MCF 10A (cell line): ENCODE data around the gene S100PBP. TPM values are rescaled to one million over a fixed set of nuclear protein-coding genes. Genes with fewer than 3 reads are reported as not detected.

Experiments
- BruUV-seq: library from RNA; stranded (reverse); fragments of 400-500 nt; replicated peaks from 2 replicates; lab custom pipeline; 2021; lab: Mats Ljungman, UMichigan
- CTCF ChIA-PET: fragments of 300-600 bp; sonication (Branson Sonifier 250); formaldehyde crosslinking; extraction: SDS; loops from one replicate; lab custom pipeline; 2021; ENCODE audit warnings: antibody characterized with exemption, inconsistent platforms; lab: Yijun Ruan, JAX
- POLR2A ChIA-PET: fragments of 300-600, 350-650 bp; sonication (Branson Sonifier 250); formaldehyde crosslinking; extraction: SDS; loops from one replicate; lab custom pipeline; 2020; ENCODE audit warnings: antibody characterized with exemption, inconsistent platforms; lab: Yijun Ruan, JAX
- DNase-seq: peaks from one replicate; pipeline ENCODE4 v3.0.0-alpha.2; 2018; ENCODE audit not compliant: unreplicated experiment
- H3K27ac Mint-ChIP-seq: one replicate; pipeline ENCODE4 v1.8.0; 2022; ENCODE audit warnings: mild to moderate bottlenecking, low read depth, mixed read lengths; ENCODE audit not compliant: unreplicated experiment
- H3K27me3 Mint-ChIP-seq: one replicate; pipeline ENCODE4 v1.8.0; 2022; ENCODE audit warnings: mixed read lengths; ENCODE audit not compliant: insufficient read depth, unreplicated experiment
- H3K36me3 Mint-ChIP-seq: one replicate; pipeline ENCODE4 v1.8.0; 2022; ENCODE audit warnings: mild to moderate bottlenecking, moderate library complexity, mixed read lengths; ENCODE audit not compliant: insufficient read depth, unreplicated experiment
- H3K4me1 Mint-ChIP-seq: one replicate; pipeline ENCODE4 v1.8.0; 2022; ENCODE audit warnings: mixed read lengths; ENCODE audit not compliant: insufficient read depth, unreplicated experiment
- H3K4me3 Mint-ChIP-seq: one replicate; pipeline ENCODE4 v1.8.0; 2022; ENCODE audit warnings: mild to moderate bottlenecking, moderate library complexity, mixed read lengths; ENCODE audit not compliant: unreplicated experiment
- H3K9me3 Mint-ChIP-seq: one replicate; pipeline ENCODE4 v1.8.0; 2022; ENCODE audit warnings: mixed read lengths; ENCODE audit not compliant: unreplicated experiment
- intact Hi-C: fragments of 100-400 bp; cut with micrococcal nuclease; formaldehyde crosslinking; loops from 2 replicates; pipeline ENCODE4 v1.14.1; 2022
- total RNA-seq: library from RNA; stranded (reverse); gene quantifications from 2 replicates; pipeline ENCODE4 v1.2.3, GENCODE V29; 2022
- TF ChIP-seq, protein P1 (sequence below): fragments of 200-600 bp; IDR thresholded peaks from one replicate; pipeline ENCODE4 v1.8.0; 2022; ENCODE audit warnings: antibody characterized with exemption, mild to moderate bottlenecking; ENCODE audit not compliant: unreplicated experiment

Gene S100PBP
- total RNA-seq, 1 experiment from 2014 or later = 24.4 TPM

DNA sequence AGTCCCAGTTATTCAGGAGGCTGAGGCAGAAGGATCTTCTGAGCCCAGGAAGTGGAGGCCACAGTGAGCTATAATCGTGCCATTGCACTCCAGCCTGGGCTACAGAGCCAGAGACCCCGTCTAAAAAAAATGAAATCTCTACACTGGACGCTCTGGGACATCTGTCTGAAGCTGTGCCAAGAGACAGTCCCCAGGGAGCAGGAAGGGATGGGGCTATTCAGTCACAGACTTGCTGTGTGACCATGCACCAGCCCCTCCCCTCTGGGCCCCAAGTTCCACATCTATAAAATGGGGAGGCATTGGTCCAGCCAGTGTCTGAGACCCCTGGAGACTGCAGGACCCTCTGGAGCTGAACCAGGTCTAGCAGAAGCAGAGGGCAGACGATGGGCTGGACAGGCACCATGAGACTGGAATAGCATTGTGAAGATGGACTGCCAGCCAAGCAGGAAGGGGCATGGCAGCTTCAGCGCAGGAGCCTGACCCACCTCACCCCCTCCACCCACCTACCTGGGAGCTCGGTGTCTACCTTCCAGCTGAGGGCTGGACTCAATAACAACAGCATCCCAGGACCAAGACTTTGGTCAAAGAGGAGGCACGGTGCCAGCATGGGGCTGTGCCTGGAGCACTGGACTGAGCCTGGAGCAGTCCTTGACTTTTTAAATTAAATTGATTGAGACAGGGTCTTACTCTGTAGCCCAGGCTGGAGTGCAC lies 82.3 kb downstream of the S100PBP start:
- H3K36me3 Mint-ChIP-seq = no peaks in the 10 kb centered on the region
- H3K4me1 Mint-ChIP-seq = no peaks in the 10 kb centered on the region
- intact Hi-C loops = no loop called here
- TF ChIP-seq, protein P1, sequence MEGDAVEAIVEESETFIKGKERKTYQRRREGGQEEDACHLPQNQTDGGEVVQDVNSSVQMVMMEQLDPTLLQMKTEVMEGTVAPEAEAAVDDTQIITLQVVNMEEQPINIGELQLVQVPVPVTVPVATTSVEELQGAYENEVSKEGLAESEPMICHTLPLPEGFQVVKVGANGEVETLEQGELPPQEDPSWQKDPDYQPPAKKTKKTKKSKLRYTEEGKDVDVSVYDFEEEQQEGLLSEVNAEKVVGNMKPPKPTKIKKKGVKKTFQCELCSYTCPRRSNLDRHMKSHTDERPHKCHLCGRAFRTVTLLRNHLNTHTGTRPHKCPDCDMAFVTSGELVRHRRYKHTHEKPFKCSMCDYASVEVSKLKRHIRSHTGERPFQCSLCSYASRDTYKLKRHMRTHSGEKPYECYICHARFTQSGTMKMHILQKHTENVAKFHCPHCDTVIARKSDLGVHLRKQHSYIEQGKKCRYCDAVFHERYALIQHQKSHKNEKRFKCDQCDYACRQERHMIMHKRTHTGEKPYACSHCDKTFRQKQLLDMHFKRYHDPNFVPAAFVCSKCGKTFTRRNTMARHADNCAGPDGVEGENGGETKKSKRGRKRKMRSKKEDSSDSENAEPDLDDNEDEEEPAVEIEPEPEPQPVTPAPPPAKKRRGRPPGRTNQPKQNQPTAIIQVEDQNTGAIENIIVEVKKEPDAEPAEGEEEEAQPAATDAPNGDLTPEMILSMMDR = no peak
- no peaks in the 10 kb centered on the region for H3K27me3 Mint-ChIP-seq
- ChIA-PET CTCF (interaction anchor here (1.7 kb wide), 1 partner anchor 27 kb away, joined by 5 read pairs; no protein-coding TSS in a partner anchor), POLR2A (interaction anchor here (0.6 kb wide), 1 partner anchor 23 kb away, joined by 3 read pairs; no protein-coding TSS in a partner anchor)
- no peaks in the 10 kb centered on the region for H3K9me3 Mint-ChIP-seq
- H3K27ac Mint-ChIP-seq = no peak overlapping the region
- no peak for DNase-seq
- H3K4me3 Mint-ChIP-seq = no peak overlapping the region
- no TSS peak for BruUV-seq

DNA sequence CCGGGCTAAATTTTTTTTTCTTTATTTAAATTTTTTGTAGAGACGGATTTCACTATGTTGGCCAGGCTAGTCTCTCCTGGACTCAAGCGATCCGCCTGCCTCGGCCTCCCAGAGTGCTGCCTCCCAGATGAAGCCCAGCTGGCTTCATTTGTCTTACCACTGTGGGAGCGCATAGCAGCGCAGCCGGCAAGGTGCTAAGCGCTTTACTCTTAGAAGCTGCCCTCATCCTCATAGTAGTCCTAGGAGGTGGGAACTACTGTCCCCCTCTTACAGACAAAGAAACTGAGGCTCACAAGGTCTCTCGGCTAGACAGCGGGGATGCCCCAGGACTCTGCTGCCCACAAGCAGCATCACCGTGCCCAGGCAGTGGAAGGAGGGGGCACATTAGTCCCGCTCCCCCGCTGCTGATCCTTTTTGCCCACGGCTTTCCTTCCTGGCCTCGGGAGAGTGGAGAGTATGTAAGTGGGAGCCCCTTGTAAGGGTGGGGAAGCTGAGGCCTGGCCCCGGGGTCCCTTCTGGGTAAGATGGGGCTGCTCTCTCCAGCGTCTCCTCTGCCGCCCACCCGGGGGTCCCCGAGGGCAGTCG lies 83.0 kb downstream of the S100PBP start:
- Mint-ChIP-seq H3K9me3 (no peaks in the 10 kb centered on the region), H3K36me3 (no peaks in the 10 kb centered on the region), H3K4me3 (peak overlapping the region; percentile 68), H3K27me3 (no peaks in the 10 kb centered on the region), H3K27ac (peak overlapping the region; percentile 66), H3K4me1 (no peaks in the 10 kb centered on the region)
- TF ChIP-seq, protein P1 = no peak
- DNase-seq = no peak
- ChIA-PET CTCF (interaction anchor here (0.7 kb wide), 1 partner anchor 11 kb away, joined by 4 read pairs; no protein-coding TSS in a partner anchor), POLR2A (no interaction called here)
- intact Hi-C loops = no loop called here
- no TSS peak for BruUV-seq

DNA sequence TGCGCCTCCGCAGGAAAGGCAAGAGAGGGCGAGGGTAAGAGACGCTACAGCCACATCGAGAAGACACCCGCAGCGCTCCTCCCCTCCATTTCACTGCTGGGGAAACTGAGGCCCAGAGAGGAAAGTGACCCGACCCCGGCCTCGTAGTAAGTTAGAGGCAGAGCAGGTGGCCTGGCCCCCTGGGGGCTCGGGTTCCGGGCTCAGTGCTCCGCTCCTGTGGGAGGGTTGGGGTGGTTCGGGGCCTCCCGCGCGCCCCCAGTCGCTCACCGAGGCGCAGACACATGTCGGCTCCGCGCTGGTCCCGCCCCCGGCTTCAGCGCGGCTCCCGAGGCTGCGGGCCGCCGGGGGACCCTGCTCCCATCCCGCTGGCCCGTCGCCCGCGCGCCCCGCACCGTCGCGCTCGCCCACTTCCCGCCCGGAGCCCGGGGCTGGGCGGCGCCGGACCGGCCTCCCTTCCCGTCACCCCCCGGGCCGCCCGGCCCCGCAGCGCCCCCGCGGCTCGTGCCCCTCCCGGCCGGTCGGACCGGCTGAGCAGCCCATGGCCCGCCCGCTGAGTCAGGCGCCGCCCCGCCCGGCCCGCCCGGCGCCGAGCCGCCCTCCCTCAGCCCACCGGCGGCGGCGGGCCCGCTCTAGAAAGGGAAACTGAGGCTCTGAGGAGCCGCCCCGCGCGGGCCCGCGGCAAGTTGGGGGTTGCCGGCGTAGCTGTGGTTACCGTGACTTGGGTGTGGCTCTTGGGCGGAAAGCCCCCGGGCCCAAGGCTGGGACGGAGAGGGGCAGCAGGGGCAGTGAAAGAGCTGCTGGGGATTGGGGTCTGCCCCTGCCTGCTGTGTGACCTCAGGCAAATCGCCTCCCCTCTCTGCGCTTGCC lies 83.7 kb downstream of the S100PBP start, which contains the start of gene TMEM54:
Gene TMEM54, minus strand, starts transcription at position 434 of the 867 bp plus-strand sequence. Its CDS starts 151 bp downstream, at position 283.
- no peaks in the 10 kb centered on the region for H3K36me3 Mint-ChIP-seq
- peak within 1 kb of the TSS; percentile 68 for H3K4me3 Mint-ChIP-seq
- TF ChIP-seq, protein P1 = no peak
- intact Hi-C loops = no loop called here
- H3K27me3 Mint-ChIP-seq = no peaks in the 10 kb centered on the region
- POLR2A ChIA-PET = no interaction called here
- no peaks in the 10 kb centered on the region for H3K9me3 Mint-ChIP-seq
- no TSS peak for BruUV-seq
- H3K27ac Mint-ChIP-seq = peak within 1 kb of the TSS; percentile 66
- CTCF ChIA-PET = no interaction called here
- DNase-seq = no peak
- H3K4me1 Mint-ChIP-seq = no peaks in the 10 kb centered on the region
